ENCODE measurements around the gene BATF.

BATF gene

GRCh38 chr14:75501080-75501479, 21.2 kb upstream of the BATF start:
- DNase-seq: no peak

GRCh38 chr14:75504411-75504810, 17.9 kb upstream of the BATF start:
- DNase-seq: no peak

DNA sequence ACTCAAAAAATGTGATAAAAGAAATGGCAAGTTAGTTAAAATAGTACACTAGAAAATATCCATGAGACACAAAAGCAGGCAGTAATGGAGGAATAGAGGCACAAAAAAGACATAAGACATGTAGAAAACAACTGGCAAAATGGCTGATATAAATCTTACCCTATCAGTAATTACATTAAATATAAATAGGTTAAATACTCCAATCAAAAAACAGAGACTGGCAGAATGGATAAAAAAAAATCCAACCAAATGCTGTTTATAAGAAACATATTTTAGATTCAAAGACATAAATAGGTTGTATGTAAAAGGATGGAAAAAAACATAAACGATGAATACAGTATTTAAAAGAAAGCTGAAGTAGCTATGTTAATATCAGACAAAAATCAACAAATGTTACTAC, 15.3 kb upstream of the BATF start:
- no peak for DNase-seq

- DNase-seq: no peak
Measured at GRCh38 chr14:75510547-75510946, 11.7 kb upstream of the BATF start.

DNA sequence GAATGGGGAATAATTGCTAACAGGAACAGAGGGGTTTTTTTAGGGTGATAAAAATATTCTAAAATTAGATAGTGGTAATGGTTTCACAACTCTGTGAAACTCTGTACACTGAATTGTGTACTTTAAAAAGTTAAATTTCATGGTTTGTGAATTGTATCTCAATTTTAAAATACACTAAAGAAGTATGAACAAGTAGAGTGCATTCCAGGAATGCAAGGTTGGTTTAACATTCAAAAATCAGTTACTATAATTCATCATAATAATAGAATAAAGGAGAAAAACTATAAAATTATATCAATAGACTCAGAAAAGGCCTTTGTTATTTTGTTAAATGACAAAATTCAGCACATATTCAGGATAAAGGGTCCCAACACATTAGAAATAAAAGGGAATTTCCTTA, 11.1 kb upstream of the BATF start:
- no peak for DNase-seq

DNA sequence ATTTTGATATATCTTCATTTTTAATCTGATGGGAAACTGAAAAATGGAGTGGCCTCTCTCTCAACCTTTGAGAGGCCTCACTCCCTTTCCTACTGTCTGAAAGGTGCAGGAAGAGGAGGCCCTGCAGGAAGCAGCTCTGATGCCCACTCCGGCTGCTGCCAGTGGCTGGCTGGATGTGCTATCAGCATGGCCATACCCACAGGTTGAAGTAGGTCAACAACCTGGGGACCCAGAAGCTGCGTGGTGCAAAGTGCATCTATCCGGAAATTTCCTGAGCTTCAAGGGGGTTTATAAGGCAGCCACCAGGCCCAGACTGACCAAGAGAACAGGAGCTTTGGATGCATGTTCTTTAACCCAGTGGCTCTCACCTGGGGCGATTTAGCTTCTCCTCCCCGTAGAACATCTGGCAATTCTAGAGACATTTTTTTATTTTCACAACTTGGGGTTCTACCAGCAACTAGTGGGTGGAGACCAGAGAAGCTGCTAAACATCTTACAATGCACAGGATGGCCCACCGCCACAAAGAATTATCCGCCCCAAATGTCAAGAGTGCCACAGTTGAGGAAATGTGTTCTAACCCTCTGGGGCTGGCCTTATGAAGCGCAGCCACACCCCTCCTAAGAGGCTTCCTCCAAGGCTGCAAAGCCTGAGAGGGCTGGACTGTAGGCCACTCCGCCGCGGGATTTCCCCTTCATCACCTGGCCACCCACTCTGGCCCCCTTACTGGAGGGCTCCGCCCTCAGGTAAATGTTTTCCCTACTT, 8.2 kb upstream of the BATF start:
- DNase-seq: no peak

DNA sequence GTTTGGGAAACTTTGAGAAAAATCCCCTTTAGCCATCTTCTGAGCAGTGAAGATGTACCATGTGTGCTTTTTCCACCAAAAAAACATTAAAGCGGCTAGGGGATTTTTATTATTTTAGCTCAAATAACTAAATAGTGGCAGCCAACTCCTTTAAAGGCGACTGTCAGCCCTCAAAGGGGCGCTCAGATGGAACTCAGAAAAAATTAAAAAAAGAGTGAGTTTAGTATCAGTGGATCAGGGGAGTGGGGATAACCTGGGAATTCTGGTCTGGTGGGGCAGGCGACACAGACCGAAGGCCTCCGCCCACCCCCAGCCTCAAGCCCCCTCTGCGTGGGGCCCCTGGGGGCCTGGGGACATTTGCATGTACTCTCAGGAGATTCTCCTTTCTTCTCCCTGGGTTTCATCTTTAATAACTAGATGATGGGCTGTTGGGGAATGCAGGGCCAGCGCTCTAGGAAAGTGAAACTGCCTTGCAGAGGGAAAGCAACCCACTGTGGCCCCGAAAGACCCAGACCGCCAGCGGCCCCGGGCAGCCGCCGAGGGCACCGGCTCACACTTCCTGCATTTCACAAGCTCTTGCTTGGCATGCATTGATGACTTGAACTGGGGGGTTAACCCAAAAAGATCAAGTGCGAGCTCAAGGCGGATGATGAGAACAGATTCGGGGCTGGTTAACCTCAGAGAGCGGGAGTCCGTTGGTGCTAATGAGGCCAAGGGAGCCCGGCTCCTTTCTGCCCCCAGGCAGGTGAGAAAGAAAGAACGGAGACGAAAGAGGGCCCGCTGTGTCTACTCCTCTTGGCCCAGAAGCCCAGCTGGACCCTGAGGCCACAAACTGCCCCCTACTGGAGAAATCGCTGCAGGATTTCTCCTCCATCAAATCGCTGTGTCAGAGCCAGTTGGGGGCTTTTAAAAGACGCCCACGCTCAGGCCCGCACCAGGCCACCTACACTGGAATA, 7.3 kb upstream of the BATF start:
- DNase-seq: no peak

DNA sequence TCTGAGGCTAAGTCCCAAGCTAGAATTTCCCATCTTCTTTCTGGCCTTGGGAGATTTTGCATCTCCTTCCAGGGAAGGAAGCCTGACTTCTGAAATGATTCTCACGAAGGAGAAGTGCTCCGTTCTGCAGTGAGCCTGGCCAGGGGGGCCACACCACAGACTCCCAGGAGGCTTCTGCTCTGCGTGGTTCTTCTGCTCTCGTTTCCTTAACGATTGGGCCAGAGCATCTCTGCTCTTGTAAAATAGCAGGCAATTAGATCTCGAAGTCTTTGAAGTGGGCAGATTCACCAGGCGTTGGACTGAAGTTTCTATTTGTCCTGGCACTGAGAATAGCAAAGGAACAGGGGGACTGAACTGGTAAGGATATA, 6.7 kb upstream of the BATF start:
- DNase-seq: no peak

DNA sequence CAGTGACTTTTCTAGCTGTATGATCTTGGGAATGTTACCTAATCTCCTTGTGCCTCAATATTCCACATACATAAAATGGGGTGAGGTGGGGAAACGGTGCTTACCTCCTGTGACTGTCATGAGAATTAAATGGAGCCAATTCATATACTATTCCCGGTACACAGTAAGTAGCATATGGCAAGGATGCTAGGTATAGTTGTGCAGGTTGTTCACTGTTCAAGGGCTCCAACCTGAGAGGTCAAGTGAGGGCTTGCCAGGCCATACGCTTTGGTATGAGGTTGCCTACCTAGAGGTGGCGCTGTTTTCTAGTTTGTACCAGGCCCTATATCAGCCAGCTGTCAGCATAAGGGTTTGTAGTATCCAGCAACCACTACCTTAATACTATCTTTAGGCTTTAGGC, 3.6 kb upstream of the BATF start:
- DNase-seq: no peak

- DNase-seq: no peak
Measured at GRCh38 chr14:75519394-75519793, 2.9 kb upstream of the BATF start.

DNA sequence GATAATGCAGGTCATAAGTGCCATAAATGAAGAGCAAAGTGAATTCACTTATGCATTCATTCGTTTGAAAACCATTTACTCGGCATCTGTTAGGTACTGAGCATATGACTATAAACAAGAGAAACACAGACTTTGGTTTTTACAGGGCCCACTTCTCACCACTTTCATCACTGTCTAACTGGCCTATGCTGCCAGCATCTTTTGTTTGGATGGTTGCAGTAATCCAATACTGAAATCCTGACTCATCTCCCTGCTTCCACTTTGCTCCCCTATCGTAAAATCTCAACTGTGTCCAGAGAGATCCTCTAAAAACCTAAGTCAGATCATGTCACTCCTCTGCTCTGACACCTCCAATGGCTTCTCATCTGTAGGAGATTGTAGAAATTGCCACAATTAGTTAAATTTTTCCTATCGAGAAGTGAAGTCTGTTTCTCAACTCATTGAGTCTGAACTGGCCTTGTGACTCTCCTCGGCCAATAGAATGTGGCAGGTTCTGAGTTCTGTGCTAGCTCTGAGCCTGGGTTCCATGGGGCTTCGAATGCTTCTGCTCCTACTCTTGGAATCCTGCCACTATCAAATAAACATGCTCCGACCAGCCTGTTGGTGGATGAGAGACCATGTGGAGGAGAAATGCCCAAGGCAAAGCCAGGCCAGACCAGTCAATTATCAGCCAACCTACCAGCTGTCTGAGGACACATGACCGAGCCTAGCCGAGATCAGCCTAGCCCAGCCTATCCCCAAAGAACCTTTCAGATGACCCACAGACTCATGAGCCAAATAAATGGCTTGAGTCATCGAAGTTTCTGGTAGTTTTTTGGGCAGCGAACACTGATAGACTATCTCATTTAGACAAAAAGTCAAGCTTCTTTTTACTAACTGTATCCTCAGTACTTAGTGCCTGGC, 2.2 kb upstream of the BATF start:
- no peak for DNase-seq

DNA sequence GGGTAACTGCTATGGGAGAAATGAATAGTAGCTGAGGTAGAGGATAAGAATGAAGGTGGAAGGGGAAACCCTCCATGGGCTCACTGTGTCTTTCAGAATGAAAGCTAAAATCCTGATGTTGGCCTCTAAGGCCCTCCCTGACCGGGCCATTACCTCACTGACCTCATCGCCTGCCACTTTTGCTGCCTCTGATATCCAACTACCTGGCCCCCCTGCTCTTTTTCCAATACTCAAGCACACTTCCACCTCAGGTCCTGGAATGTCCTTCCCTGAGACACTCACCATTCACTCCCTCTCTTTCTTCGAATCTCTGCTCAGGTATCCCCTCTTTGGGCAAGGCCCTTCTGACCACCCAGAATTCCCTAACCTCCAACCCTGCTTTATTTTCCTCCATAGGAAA, 1.4 kb upstream of the BATF start:
- no peak for DNase-seq

- DNase-seq: no peak
Measured at GRCh38 chr14:75521415-75522199, 662 bp upstream of the BATF start.

DNA sequence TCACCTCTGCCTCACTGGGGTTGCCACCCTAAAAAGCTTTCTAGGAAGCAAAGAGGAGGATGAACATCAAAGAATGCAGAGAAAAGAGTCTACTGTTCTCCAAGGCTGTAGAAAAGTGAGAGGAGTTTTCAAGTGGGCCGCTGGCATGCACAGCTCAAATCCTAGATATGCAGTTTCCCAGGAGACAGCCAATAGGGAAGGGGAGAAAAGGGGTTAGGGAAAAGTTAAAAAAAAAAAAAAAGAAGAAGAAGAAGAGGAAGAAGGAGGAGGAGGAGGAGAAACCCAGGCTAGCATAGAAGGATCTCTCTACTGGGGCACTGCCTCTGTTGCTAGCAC, 682 bp downstream of the BATF start:
- no peak for DNase-seq

DNA sequence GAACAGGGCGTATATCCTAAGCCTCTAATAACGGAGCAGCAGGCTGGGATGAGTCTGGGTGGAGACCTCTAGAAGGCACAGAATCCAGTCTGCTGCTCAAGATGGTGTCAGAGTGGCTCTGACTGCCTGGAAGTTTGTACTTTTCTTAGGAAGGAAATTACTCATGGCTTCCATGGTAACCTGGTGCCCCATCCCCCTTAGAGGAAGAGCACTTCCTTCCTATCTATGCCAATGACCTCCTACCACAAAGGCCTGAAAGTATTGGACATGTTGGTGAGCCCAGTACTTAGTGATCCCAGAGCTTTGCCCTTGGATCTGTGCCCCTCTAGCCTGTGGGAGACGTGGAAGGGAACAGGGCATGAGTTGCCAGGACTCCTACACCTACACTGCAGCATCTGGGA, 1.5 kb downstream of the BATF start:
- no peak for DNase-seq

- DNase-seq: no peak
Measured at GRCh38 chr14:75525969-75526368, 3.7 kb downstream of the BATF start.

DNA sequence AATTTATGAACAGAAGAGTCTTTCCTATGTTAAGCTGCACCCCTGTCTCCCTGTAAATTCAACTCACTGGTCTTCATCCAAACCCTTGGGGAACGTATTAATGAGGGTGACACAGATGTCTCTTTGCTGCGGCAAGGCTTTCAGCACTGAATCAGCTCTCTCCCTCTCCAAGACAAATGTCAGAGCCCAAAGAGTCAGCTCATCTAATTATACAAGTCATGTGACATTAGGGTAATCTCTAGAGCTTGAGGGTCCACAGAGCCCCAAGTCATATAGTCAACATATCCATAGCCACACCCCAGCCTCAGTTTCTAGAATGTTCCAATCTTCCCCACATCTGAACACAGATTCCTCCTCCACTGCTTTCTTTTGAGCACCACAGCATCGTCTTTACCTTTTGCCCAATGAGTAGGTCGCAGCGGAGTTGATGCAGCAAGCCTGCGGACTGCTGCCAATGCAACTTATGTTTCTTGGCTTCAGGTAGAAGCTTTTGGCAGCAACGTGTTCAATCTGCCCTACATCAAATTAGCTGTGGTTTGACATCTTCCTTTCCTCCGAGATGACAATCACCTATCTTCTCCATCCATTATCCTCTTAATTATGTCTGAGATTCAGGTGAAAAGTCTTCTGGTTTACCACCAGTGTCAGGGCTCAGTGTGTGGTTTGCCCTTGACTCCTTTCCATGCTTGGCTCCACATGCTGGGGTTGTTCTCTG, 5.3 kb downstream of the BATF start:
- DNase-seq: no peak

DNA sequence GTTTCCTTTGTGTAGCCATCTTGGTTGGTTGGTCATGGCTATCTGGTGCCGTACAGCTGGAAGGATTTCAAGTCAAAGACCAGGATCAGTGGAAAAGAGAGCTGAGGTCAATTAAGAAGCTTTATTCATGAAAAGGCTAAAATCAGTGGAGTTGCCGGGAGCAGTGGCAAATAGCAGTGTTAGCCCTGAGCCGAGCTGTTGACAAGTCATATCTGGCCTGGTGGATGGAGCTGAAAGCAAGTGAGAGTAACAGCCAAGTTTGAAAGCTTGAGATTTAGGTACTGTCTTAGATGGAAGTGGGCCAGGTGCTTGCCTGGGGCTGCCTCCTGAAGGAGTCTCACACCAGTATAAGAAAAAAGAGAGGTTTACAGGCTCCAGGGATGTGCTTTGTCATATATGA, 9.0 kb downstream of the BATF start:
- DNase-seq: no peak

DNA sequence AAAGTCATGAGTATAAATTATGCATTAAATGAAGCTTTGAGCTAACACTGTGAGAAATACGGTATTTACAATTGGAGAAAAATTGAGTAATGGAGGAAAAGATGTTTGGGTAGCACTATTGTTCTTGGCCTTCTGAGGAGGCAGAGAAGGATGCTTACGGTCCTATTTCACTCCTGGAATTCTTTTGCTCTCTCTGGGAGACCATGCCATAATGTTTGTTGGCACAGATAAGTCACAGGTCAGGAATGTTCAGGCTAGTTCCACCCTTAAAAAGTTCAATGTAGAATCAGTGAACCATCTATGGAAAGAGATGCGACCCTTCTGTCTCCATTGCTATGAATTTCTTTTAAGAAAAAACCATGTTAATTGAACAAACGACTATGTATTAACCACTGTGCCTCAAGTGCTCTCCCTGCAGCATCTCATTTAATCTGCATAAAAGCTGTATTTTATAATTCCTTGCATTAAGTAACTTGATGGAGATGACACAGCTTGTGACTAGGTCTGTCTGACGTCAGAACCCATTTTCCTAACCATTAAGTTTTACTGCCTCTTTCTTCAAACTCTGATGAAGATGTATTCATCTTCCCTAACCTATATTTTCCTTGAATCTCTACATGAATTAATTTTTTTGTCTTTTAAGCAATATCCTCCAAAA, 9.5 kb downstream of the BATF start:
- no peak for DNase-seq

- DNase-seq: no peak
Measured at GRCh38 chr14:75533791-75534555, 11.7 kb downstream of the BATF start.
